K562 (cell line): ENCODE measurements around the gene SLC29A2. TPM values are rescaled to one million over a fixed set of nuclear protein-coding genes. Genes with fewer than 3 reads are reported as not detected.

Experiments
- ARHGAP35 ChIP-seq: fragments of 450-650 bp; IDR thresholded peaks from 2 replicates; pipeline ENCODE4 v1.6.1; 2018; ENCODE audit not compliant: partially characterized antibody
- ATF6 ChIP-seq: sonication (generic); formaldehyde crosslinking; IDR thresholded peaks from 2 replicates; pipeline ENCODE4 v1.4.0; 2020; ENCODE audit warnings: mild to moderate bottlenecking, missing genetic modification reagents
- BRD9 ChIP-seq: fragments of 450-650 bp; IDR thresholded peaks from 2 replicates; pipeline ENCODE4 v1.6.1; 2018; ENCODE audit warnings: low read depth; ENCODE audit not compliant: partially characterized antibody
- CTBP1 ChIP-seq: fragments of 450-650 bp; IDR thresholded peaks from 2 replicates; pipeline ENCODE4 v1.6.1; 2016; ENCODE audit warnings: borderline replicate concordance
- E2F8 ChIP-seq: fragments of 450-650 bp; IDR thresholded peaks from 2 replicates; pipeline ENCODE4 v1.7.1; 2018; ENCODE audit warnings: mild to moderate bottlenecking, low read depth; ENCODE audit not compliant: partially characterized antibody
- ERF ChIP-seq: fragments of 450-650 bp; formaldehyde crosslinking; IDR thresholded peaks from 2 replicates; pipeline ENCODE4 v1.4.0; 2020; ENCODE audit warnings: mild to moderate bottlenecking, mixed read lengths
- L3MBTL2 ChIP-seq: fragments of 450-650 bp; IDR thresholded peaks from 2 replicates; pipeline ENCODE4 v1.6.1; 2016; ENCODE audit warnings: mild to moderate bottlenecking, moderate library complexity
- MCM2 ChIP-seq: fragments of 450-650 bp; IDR thresholded peaks from 2 replicates; pipeline ENCODE4 v1.6.1; 2017; ENCODE audit warnings: low read depth, mild to moderate bottlenecking
- NFRKB ChIP-seq: fragments of 450-650 bp; IDR thresholded peaks from 2 replicates; pipeline ENCODE4 v1.6.1; 2016; ENCODE audit warnings: low read depth
- NR2C1 ChIP-seq, 2 experiments: fragments of 450-650 bp; IDR thresholded peaks; 2 replicates each; pipeline ENCODE4 v1.6.1; 2017; ENCODE audit warnings: mild to moderate bottlenecking in 2 of 2, antibody characterized with exemption in 1 of 2, inconsistent platforms in 1 of 2, missing compliant biosample characterization in 1 of 2, missing genetic modification characterization in 1 of 2
- NRF1 ChIP-seq, 2 experiments: fragments of 450-650 bp; IDR thresholded peaks in 1 of 2; conservative IDR thresholded peaks in 1 of 2; 2 replicates each; pipeline ENCODE4 v1.6.1; 2014; ENCODE audit warnings: mild to moderate bottlenecking in 2 of 2
- PRDM10 ChIP-seq: fragments of 450-650 bp; IDR thresholded peaks from 2 replicates; pipeline ENCODE4 v1.6.1; 2018; ENCODE audit not compliant: partially characterized antibody
- RBM34 ChIP-seq: fragments of 200-400 bp; formaldehyde crosslinking; IDR thresholded peaks from 2 replicates; pipeline ENCODE4 v1.6.1; 2018; ENCODE audit warnings: low read length, borderline replicate concordance; ENCODE audit not compliant: insufficient read depth
- SMARCC2 ChIP-seq: fragments of 450-650 bp; IDR thresholded peaks from 2 replicates; pipeline ENCODE4 v1.6.1; 2017; ENCODE audit warnings: antibody characterized with exemption, moderate library complexity, mild to moderate bottlenecking, low read depth
- SP2 ChIP-seq: IDR thresholded peaks from 2 replicates; pipeline ENCODE4 v1.6.1; 2011; ENCODE audit warnings: mild to moderate bottlenecking, low read depth, low read length, moderate library complexity; ENCODE audit not compliant: poor library complexity, severe bottlenecking; ENCODE audit errors: extremely low read depth
- TBL1XR1 ChIP-seq, 2 experiments: IDR thresholded peaks; 2 replicates each; pipeline ENCODE4 v1.6.1; 2012; ENCODE audit warnings: improper control_type of control experiment in 2 of 2, low read length in 2 of 2, mild to moderate bottlenecking in 1 of 2
- ZNF445 ChIP-seq: fragments of 250-450 bp; sonication (Bioruptor Pico); IDR thresholded peaks from 2 replicates; pipeline ENCODE4 v1.4.0; 2020; ENCODE audit warnings: low read depth, mild to moderate bottlenecking, moderate library complexity
- polyA plus RNA-seq, 8 experiments: library from polyadenylated mRNA; depleted of rRNA in 4 of 8; stranded (reverse) in 5 of 8; unstranded in 3 of 8; fragments of >200 nt; fragmentation: Nextera tagmentation in 2 of 8; fragmentation: Illumina TruSeq in 1 of 8; extraction: Ambion mirVana in 2 of 8; extraction: Trizol in 1 of 8; gene quantifications; 2 replicates each; pipeline versions ENCODE4 v1.2.1 to v1.2.3, GENCODE V29; 2011 to 2014; ENCODE audit warnings: inconsistent platforms in 1 of 8, missing spikeins in 1 of 8
- total RNA-seq, 7 experiments: library from RNA; depleted of rRNA in 6 of 7; stranded (reverse); fragments of >200 nt in 6 of 7; fragmentation: Illumina TruSeq in 2 of 7; extraction: Trizol in 2 of 7; gene quantifications; 2 replicates each; pipeline versions ENCODE4 v1.2.1 to v1.2.3, GENCODE V29; 2011 to 2021; ENCODE audit warnings: low replicate concordance in 1 of 7

SLC29A2 gene
- total and polyA plus RNA-seq, 9 of the 15 experiments (the other 6 are each of a cell fraction or from before 2014, with no cell fraction given): 2.4 to 48.6 (median 14.2) TPM

- TF ChIP-seq PRDM10 (no peak), L3MBTL2 (peak; percentile 55; the same call in 1 of the 2 replicates), RBM34 (no peak), NFRKB (no peak), ERF (CRISPR knock-in tag) (peak; percentile 64; the same call in 1 of the 2 replicates), NRF1 (conservative IDR thresholded peaks at IDR 0.05 in 1 of 2, IDR thresholded peaks at IDR 0.05 in 1 of 2) (peak; percentile 36 to 65), MCM2 (no peak), ARHGAP35 (no peak), E2F8 (no peak), TBL1XR1 (IDR thresholded peaks at IDR 0.05; ENCODE audit: low read length in 2 of 2) (no peak; a peak in 1 of 4 replicates), NR2C1 (IDR thresholded peaks at IDR 0.05) (no peak), NR2C1 (tag; IDR thresholded peaks at IDR 0.05) (no peak), BRD9 (no peak), ZNF445 (CRISPR knock-in tag) (no peak), CTBP1 (peak; percentile 35; the same call in 1 of the 2 replicates), ATF6 (no peak), SMARCC2 (0 out of 2 replicates have a peak, but pooled peaks have one; percentile 13), SP2 (no peak)
Observed at GRCh38 chr11:66371627-66372415, at the start of gene SLC29A2 (continued).
